ENCODE measurements around the gene RUNX2. TPM values are rescaled to one million over a fixed set of nuclear protein-coding genes. Genes with fewer than 3 reads are reported as not detected.
"Not testable (repeated sequence)": the region's sequence is repeated elsewhere in the genome, so short reads cannot be mapped to it uniquely, and the experiment has no call there.

Gene RUNX2
- polyA plus RNA-seq, 1 donor = 1.1 TPM

DNA sequence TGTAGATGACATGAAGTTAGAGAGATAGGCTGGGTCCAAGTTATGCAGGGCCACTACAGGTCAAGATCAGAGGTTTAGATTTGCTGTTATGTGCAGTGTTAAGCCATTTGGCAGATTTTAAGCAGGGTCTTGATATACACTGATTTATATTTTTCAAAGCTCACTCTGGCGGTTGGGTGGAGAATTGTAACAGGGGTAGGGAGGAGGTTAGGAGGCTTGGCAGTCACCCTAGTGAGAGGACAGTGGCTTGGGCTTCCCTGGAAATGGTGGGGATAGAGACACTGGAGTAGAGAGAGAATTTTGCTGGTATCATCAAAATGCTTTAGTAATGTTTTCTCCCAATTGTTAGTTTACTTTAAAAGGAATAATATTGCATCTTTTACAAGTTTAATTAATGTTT lies 199.1 kb downstream of the RUNX2 start:
- DNase-seq = no peak

DNA sequence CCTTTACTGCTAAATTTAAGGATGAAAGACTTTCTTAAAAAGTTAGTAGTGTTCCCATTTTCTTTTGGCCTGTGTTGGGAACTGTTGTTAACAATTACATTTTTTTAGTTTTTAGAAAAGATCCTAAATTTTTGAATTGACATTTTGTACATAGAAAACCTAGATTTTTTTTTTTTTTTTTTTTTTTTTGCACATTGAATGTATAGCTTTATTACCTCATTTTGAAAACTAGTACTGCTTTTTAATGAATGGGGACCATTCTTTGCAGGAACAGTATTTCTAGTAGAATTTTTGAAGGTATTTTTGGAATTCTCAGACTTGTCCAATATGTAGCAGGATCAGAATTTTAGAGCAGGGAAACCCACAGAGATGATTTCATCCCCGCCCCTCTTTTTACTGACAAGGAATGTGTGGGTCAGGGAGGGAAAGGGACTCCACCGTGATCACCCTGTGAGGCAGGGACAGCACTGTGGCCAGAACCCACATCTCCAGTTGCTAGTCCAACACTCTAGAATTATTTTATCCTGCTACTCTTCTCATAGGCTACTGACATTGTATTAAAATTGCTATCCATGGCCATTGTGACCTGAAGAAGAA lies 204.0 kb downstream of the RUNX2 start:
- DNase-seq = no peak

DNA sequence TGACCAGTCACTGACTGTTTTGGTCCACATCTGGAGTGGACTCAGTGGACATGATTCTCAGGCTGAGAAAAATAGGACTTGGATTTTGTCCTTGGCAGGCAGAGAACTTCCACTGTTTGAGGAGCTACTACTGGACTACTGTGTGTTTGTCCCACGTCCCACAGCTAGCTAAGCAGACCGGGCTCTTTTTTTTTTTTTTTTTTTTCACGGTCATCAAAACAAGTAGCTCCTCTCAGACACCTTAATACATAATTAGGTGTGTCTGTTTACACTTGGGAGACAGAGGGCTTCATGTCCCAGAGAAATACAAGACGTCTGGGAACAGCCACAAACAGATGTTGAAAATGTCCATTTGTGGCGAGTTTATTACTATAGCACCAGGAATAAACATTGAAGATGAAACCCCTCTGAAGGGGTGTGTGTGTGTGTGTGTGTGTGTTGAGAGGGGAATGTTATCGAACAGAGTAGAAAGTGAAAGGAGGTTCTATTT lies 204.6 kb downstream of the RUNX2 start:
- peak; percentile 55 for DNase-seq

DNA sequence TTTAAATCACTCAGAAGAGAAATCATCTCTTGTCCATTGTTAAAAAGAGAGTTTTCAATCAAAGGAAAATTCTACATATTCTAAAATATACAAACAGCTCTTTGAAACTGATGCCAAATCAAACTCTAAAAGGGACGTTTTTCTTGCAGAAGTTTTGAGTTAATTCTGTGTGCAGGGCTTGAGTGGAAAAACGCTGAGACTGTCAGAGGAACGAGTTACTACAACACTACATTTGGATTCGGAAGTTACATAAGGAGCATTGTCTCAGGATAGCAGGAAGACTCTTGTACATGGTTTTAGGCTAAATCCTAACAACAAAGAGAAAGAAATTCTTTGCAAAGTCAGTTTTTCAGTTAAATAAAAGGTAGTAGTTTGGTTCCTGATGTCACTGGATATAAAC lies 205.3 kb downstream of the RUNX2 start:
- DNase-seq = peak; percentile 47

DNA sequence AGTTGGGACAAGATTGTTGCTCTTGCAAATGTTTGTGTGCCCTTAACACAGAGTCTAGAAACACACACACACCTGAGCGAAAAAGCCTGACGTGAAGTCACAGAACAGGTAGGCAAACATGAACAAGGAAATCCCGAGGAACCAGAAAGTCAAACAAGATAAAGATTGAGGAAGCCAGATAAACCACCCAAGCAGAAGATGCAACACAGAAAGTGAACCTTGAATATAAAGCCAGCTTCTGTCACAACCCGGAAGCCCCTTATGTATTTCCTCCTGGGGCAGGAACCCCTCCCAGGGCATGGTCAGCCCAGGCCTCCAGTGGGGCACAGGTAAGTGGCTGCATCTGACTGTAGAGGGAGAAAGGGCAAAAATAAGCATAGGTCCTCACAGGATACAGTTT lies 207.8 kb downstream of the RUNX2 start:
- no peak for DNase-seq

DNA sequence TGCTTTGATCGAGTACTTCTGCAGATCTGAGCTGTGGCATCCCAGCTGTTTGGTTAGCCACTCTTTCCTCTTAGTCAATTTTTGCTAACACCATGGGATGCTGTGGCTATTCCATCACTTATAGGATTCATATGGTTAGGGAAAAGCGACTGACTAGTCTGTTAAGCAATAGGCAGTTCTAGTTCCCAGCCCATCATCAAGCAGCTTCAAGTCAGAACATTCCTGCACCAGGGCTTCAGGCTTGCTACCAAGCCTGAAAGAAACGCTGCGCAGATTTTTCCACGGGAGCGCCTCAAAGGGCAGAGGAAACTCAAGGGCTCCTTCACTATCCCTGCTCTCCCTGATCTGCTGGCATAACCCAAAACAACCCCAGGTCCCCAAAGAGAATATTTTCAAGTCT lies 209.4 kb downstream of the RUNX2 start:
- DNase-seq = no peak

DNA sequence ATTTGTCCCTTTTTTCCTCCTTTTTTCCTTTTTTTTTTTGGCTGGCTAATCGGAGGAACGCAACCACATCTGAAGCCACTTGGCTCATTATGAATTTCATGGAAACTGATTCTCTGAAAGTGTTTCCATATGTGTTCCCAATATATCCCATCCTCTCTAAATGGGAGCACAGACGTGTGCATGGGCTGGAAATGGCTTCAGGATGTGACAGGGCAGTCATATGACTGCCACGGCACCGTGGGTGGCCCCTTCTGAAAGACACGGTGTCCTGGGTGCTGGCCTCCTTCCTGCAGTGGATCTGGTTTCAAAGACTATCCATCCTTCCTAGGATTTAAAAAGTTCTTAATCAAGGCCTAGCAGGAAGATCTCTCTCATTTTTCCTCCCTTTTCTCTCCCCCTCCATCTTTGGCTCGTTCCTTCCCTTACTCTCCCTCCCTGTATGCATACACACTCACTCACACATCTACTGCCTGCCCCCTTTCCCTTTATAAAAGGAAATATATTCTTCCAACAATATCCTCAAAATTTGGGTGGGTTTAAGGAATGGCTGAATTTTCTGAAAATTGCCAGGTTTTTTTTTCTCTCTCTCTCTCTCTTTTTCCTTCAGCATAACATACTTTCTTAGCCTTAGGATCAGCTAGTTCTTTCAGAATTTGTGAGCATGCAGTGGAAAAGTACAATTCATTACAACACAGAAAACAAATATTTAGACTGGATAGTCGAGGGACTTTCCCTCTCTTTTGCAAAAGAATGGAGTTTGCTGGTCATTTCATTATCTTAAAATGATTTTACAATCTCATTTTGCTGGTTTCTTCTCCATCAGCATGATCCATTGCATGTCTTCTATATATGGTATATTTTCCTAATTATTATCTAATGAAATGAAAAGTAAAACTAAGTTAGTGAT lies 210.8 kb downstream of the RUNX2 start:
- DNase-seq = peak; percentile 79

DNA sequence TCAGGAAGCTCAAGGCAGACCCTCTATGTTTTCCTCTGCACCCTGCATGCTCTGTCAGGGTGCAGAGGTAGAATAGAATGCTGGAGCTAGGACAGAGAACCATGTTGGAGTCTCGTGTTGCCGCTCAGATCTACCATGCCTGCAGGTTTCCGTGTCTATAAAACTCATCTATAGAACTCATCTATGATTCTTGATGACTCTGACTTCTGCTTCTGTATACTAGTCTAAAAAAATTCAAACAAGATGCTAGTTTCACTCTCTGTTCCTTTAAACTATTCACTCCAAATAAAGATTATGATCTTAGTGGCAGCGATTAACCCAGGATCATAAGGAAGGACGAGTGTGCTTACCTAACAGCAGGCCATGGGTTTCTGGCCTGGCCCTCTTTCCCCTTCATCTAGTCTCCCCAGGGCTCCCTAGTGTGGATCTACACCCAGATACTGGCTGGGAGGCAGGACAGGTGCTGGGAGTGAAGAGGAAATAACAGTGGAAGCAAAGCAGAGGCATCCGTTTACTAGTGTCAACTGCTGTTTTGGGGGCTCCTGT lies 212.3 kb downstream of the RUNX2 start:
- DNase-seq = no peak

DNA sequence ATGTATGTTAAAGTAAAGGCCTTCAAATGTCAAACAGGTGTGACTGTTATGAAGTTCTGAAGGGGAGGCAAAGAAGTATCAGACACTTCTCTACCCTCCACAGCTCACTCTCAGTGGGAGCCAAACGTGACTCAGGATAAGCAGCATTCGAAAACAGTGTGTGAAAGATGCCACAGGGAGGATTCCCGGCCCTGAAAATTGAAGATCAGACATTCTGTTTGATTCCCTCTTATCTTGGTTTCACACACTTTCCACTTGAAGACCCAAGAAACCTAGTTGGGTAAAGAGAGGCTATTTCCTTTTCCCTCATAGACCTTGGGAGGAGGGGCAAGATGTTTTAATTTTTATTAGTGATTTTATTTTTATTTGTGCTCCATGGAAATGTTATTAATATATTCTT lies 213.8 kb downstream of the RUNX2 start:
- DNase-seq = no peak

DNA sequence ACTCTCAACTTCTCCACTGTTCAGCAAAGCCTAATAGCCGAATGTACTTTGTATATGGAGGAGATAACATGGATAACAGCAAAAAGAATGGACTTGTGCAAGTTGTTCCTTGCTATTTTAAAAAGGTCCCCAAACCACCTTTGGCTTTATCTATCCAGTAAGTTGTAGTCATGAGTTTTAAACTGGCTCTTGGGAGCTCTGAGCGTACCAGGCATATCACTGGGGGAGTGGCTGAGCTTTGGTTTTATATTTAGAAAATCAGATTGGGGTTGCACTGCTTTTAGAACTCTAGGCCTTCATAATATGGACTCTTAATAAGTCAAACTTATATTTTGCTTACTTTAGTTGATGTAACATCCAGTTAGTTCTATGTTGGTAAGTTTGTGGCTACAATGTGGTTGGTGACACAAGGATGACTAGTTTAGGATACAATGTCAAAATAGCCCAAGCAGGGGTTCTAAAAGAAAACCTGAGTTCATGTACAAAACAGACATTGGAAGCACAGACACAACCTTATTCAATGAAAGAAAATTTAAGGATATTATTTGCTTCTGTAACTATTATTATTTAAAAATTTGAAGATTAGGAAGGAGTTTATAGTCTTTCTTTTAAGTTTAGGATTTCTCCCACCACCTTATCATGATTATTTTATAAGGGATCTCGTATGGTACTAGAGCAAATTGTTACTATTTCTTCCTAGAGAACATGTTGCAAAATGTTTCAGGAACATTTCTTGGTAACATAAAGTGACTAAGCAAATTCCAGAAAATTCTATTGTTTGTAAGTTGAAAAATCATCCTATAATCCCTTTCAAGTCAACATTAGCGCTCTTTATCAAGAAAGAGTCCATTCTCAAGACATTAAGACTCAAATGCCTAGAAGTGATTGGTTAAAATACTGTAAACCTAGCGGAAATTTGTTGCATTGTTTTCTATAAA lies 215.4 kb downstream of the RUNX2 start:
- no peak for DNase-seq

DNA sequence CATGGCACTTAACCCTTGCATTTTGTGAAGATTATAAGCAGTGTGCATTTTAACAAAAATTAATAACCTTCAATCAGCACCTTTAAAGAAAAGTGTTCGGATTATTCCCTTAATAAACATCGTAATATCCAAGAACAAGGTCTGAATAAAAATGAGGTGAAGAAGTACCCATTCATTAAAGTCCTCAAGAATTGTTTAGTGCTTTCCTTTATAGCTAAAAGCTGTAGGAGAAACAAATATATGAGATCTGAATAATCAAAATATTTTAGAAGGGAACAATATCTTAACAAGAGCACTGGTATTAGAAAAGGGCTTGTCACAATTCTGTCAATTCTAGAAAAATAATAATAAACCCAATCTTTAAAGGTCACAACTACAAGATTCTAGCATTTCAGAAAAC lies 217.3 kb downstream of the RUNX2 start:
- no peak for DNase-seq

DNA sequence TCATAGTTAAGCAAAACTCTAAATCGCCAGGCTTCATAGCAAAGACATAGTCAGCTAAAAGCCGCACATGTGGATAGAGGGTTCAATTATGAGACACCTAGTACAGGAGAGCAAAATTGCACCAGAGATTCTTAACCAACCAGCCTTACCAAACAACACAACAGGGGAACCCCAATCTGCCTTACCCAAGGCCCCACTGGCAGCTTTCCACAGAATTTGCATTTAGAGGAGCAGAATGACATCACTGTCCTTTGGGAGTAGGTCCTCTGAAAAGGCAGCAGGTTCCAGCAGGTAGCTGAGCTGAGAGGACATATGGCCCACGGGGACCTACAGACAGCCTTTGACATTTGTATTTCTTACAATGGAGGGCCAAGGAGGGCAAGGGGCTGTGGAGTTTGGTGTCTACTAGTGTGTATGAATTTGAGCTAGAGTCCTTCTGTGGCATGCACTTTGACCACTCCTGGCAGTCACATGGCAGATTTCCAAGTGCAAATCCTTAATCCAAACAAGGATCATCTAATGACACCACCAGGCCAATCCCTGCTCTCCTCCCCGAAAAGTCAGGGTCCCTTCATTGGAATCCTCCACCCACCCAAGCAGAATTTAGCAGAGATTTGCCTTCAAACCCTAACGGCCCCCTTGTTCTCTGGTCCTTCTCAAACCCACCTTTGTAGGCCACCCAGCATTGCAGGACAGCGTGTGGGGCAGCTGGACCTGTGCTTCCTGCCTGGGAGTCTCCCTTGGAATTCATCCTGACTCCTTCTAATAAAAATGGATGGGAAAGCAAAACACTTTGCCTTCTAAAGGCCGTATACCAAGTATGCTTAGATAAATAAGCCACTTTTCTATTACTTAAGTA lies 220.8 kb downstream of the RUNX2 start:
- no peak for DNase-seq

DNA sequence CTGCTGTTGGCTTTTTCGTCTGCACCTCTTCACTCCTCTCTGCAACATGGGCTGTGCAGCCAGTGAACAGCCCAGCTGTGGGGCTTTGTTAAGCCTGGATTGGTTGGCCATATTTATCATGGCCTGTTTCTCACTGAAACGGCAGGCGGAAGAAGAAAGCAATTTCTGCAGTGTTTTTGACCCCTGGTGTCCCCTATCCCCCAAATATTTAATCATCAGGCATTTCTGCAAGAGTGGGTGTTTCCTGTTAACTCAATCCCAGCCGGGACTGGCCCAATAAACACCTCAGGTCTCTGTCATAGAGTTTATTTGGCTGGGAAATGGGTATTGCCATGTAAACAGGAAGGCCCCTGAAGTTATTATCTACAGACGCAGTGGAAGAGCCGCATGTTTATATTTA lies 224.4 kb downstream of the RUNX2 start:
- DNase-seq = no peak

DNA sequence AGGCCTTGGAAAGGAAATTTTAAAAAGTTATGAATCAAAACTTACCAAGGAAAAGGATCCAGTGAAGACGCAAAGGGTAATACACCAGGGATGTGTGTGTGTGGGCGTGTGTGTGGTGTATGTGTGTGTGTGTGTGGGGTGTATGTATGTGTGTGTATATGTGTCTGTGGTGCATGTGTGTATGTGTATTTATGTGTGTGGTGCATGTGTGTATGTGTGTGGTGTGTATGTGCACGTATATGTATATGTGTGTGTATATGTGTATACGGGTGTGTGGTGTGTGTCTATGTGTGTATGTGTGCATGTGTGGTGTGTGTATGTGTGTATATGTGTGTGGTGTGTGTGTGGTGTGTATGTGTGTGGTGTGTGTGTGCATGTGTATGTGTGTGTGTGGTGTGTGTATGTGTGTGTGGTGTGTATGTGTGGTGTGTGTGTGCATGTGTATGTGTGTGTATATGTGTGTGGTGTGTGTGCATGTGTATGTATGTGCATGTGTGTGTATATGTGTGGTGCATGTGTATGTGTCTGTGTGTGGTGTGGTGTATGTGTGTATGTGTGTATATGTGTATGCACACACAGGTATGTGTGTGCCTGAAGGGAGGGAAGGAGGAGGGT lies 225.7 kb downstream of the RUNX2 start:
- no peak for DNase-seq

DNA sequence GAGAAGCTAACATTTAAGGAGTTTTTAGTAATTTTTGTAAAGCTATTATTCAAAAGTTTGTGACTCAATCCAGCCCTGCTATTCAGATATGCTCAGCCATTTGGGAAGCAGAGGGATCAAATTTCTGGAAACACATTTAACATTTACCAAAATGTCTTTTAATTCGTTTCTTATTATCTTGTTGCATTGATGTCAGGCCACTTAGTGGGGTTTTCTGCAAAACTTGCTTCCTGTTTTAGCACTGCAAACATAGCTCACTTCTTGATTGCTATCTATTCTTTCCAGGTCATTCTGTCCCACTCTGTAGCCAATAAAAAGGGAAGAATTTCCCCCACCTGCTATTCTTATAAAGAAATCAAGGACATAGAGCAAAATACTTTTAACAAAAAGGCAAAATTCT lies 226.5 kb downstream of the RUNX2 start:
- no peak for DNase-seq

DNA sequence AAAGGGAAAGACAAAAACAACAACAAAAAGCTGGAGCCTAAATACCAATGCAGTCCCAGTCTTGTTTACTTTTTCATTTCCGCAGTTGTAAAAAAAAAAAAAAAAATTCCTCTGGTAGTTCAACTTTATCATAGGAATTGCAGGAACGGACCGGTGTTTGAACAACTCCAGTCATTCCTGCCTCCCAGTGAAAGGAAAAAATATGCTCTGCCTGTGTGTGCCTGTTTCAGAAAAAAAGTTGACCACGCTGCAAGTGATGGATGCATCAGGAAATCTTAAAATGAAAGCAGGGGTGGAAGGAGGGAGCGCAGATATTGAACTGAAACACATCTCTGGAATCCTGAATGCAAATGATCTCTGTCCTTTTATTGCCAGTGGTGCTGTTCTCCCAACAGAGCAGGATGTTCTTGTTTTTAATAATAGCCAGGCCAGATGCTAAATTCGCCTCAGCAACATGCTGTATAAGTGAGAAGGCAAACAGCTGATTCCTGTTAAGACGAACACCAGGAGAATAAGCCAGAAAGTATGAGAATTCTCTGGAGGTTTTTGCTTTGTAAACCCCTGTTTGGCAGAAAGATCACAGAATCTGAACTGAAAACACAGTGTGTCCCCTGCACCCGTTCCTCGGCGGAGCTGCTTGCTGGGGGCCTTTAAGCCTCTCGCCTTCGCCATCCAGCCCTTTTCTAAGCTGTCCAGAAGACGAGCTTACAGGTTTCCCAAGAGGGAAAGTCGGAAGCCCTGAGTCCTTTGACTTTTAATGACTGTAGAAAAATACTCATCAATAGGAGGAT lies 228.0 kb downstream of the RUNX2 start:
- DNase-seq = peak; percentile 56

DNA sequence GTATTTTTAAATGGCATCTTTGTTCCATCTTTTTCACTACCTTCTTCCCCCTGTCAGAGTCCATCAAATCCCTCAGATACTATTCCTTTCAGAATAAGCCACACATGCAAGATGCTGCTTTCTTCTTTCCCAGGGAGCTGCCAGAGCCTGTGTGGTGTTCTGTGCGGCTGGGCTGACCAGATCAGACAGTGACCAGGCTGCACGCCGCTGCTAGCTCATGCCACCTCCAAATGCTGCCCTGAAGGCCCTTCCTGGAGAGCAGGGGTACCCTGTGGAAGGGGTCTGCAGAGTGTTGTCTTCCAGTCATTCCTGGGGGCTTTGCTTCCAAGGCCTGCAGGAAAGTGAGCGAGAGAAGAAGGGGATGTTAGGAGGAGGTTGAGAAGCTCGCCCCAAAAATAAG lies 228.7 kb downstream of the RUNX2 start:
- DNase-seq = no peak

DNA sequence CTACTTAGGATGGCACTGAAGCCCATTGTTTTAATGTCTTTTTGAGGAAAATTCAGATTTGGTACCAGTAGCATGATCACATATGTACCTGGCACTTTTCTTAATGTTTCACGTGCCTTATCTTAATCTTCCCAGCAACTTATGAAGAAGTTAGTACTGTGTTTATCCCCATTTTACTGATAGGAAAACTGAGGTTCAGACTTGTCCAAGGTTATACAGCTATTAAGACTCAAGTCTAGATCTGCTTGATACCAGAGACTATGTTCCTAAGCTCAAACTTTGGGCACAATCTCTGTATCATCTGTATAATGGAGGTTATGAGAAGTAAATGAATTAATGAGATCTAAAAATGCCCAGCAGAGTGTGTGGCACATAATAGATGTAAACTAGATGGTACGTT lies 229.3 kb downstream of the RUNX2 start:
- DNase-seq = no peak

DNA sequence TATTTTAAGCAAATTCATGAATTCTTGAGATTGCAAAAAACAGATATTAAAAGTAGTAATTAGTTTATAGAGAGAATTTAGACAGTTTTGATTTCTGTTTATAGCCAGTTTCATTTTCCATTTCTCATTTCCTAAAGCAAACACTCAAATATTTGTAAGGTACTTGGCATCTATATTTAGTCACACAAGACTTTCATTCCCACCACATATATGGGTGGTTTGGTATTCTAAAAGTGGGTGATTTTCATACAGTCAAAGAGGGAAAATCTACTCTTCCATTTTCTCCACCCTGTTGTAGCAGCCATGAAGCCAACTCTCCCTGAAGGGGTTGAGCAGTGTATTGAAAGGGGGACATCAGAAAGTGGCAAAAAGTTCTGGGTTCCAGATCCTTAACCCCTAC lies 230.7 kb downstream of the RUNX2 start:
- DNase-seq = no peak

DNA sequence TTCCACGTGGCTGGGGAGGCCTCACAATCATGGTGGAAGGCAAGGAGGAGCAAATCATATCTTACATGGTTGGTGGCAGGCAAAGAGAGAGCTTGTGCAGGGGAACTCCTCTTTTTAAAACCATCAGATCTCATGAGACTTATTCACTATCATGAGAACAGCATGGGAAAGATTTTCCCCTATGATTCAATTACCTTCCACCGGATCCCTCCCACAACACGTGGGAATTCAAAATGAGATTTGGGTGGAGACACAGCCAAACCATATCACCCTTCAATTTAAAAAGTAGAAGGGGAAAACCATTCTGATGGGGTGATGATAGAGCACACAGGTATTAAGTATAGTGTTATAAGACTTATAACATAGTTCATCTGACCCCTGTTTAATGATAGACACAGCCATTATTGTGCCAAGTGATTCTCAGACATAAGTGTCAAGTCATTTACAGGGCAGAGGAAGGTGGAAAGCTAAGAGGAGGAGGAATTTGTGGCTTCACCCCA lies 232.2 kb downstream of the RUNX2 start:
- DNase-seq = not testable (repeated sequence)

All from hindlimb muscle (tissue), 1 donor.